Hepatocyte (in vitro differentiated cells): ENCODE results near the gene ARSI. TPM values are rescaled to one million over a fixed set of nuclear protein-coding genes. Genes with fewer than 3 reads are reported as not detected.

Source experiments
- DNase-seq: peaks from one replicate; pipeline ENCODE4 v3.0.0-alpha.2; 2016; ENCODE audit warnings: low spot score
- H2AFZ ChIP-seq: fragments of 200-600 bp; sonication (generic); 2 replicates; pipeline ENCODE4 v1.6.0; 2016; ENCODE audit warnings: antibody characterized with exemption, mild to moderate bottlenecking
- H3K27ac ChIP-seq: fragments of 200-600 bp; sonication (generic); 2 replicates; pipeline ENCODE4 v1.5.1; 2016; ENCODE audit warnings: mild to moderate bottlenecking
- H3K27me3 ChIP-seq: fragments of 200-600 bp; sonication (generic); 2 replicates; pipeline ENCODE4 v1.6.1; 2016
- H3K36me3 ChIP-seq: fragments of 200-600 bp; sonication (generic); replicated peaks from 2 replicates; pipeline ENCODE4 v1.5.1; 2016; ENCODE audit warnings: low read depth; ENCODE audit not compliant: insufficient read depth
- H3K4me1 ChIP-seq: fragments of 200-600 bp; sonication (generic); 2 replicates; pipeline ENCODE4 v1.5.1; 2016; ENCODE audit warnings: mild to moderate bottlenecking, moderate library complexity; ENCODE audit not compliant: insufficient read depth
- H3K4me2 ChIP-seq: fragments of 200-600 bp; sonication (generic); 2 replicates; pipeline ENCODE4 v1.6.0; 2016
- H3K4me3 ChIP-seq: fragments of 200-600 bp; sonication (generic); 2 replicates; pipeline ENCODE4 v1.5.1; 2016; ENCODE audit warnings: mild to moderate bottlenecking
- H3K79me2 ChIP-seq: fragments of 200-600 bp; sonication (generic); 2 replicates; pipeline ENCODE4 v1.6.0; 2017; ENCODE audit warnings: mild to moderate bottlenecking
- H3K9me2 ChIP-seq: fragments of 200-600 bp; sonication (generic); replicated peaks from 2 replicates; pipeline ENCODE4 v1.6.0; 2017; ENCODE audit warnings: mild to moderate bottlenecking; ENCODE audit not compliant: insufficient read depth
- H3K9me3 ChIP-seq: fragments of 200-600 bp; sonication (generic); 2 replicates; pipeline ENCODE4 v1.5.1; 2016; ENCODE audit warnings: low read depth, mild to moderate bottlenecking
- H4K20me1 ChIP-seq: fragments of 200-600 bp; sonication (generic); 2 replicates; pipeline ENCODE4 v1.6.0; 2016; ENCODE audit warnings: mild to moderate bottlenecking; ENCODE audit not compliant: insufficient read depth, poor library complexity, severe bottlenecking
- EZH2 ChIP-seq: fragments of 200-600 bp; sonication (generic); IDR thresholded peaks from 2 replicates; pipeline ENCODE4 v1.6.1; 2016; ENCODE audit warnings: antibody characterized with exemption, mild to moderate bottlenecking, borderline replicate concordance
- EZH2phosphoT487 ChIP-seq: fragments of 200-600 bp; sonication (generic); IDR thresholded peaks from one replicate; pipeline ENCODE4 v1.6.1; 2018; ENCODE audit warnings: antibody characterized with exemption, mild to moderate bottlenecking, low read depth, moderate library complexity; ENCODE audit not compliant: unreplicated experiment, severe bottlenecking
- WGBS: methylation state at CpG from one replicate; pipeline ENCODE4 v1.1.6; 2016; ENCODE audit warnings: low lambda C conversion rate; ENCODE audit errors: missing lambda C conversion rate; 5-methylcytosine and 5-hydroxymethylcytosine counted together
- polyA plus RNA-seq: library from polyadenylated mRNA; unstranded; fragments of >200 nt; fragmentation: Nextera tagmentation; extraction: Ambion mirVana; gene quantifications from 2 replicates; pipeline ENCODE4 v1.2.1, GENCODE V29; 2016
- total RNA-seq: library from RNA; depleted of rRNA; stranded (reverse); fragments of >200 nt; gene quantifications from 2 replicates; pipeline ENCODE4 v1.2.3, GENCODE V29; 2014
- TF ChIP-seq, protein P1 (sequence below): fragments of 200-600 bp; sonication (generic); IDR thresholded peaks from 2 replicates; pipeline ENCODE4 v1.5.1; 2016; ENCODE audit warnings: antibody characterized with exemption, mild to moderate bottlenecking; ENCODE audit not compliant: poor library complexity

The ARSI gene
- total and polyA plus RNA-seq, 2 experiments from 2014 or later = 27.1 to 27.9 TPM

GRCh38 chr5:150320044-150320613, 17.4 kb upstream of the ARSI start:
- Histone ChIP-seq H4K20me1 (no peaks in the 10 kb centered on the region), H3K36me3 (no peaks in the 10 kb centered on the region), H2AFZ (no peak overlapping the region), H3K27me3 (no peaks in the 10 kb centered on the region), H3K4me3 (no peak overlapping the region), H3K27ac (peak overlapping the region; percentile 85), H3K9me2 (no peaks in the 10 kb centered on the region), H3K9me3 (no peaks in the 10 kb centered on the region), H3K79me2 (no peaks in the 10 kb centered on the region), H3K4me2 (no peak overlapping the region), H3K4me1 (peaks cover 36% of the 10 kb centered on the region)
- peak; percentile 71 for DNase-seq
- WGBS = 59% methylated on average over 2 of the region's 2 CpGs
- TF ChIP-seq EZH2phosphoT487 (no peak), EZH2 (no peak)
- TF ChIP-seq, protein P1, sequence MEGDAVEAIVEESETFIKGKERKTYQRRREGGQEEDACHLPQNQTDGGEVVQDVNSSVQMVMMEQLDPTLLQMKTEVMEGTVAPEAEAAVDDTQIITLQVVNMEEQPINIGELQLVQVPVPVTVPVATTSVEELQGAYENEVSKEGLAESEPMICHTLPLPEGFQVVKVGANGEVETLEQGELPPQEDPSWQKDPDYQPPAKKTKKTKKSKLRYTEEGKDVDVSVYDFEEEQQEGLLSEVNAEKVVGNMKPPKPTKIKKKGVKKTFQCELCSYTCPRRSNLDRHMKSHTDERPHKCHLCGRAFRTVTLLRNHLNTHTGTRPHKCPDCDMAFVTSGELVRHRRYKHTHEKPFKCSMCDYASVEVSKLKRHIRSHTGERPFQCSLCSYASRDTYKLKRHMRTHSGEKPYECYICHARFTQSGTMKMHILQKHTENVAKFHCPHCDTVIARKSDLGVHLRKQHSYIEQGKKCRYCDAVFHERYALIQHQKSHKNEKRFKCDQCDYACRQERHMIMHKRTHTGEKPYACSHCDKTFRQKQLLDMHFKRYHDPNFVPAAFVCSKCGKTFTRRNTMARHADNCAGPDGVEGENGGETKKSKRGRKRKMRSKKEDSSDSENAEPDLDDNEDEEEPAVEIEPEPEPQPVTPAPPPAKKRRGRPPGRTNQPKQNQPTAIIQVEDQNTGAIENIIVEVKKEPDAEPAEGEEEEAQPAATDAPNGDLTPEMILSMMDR = no peak

DNA sequence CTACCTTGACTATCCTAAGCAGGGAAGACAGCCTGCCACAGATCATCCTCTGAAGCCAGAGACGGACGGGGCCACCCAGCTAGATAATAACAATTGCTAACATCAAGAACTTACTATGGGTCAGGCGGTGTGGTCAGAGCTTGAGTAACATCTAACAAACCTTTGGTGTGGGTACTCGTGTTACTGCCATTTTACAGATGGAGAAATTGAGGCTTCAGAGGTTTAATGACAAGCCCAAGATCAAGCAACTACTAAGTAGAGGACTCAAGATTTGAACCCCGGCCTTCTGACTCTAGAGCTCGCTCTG, 16.7 kb upstream of the ARSI start:
- Histone ChIP-seq H3K9me2 (no peaks in the 10 kb centered on the region), H3K27ac (peak overlapping the region; percentile 85), H3K27me3 (no peaks in the 10 kb centered on the region), H3K4me3 (no peak overlapping the region), H3K4me1 (peaks cover 36% of the 10 kb centered on the region), H4K20me1 (no peaks in the 10 kb centered on the region), H3K9me3 (no peaks in the 10 kb centered on the region), H2AFZ (no peak overlapping the region), H3K4me2 (no peak overlapping the region), H3K36me3 (no peaks in the 10 kb centered on the region), H3K79me2 (no peaks in the 10 kb centered on the region)
- TF ChIP-seq, protein P1 = no peak
- TF ChIP-seq EZH2phosphoT487 (no peak), EZH2 (no peak)
- DNase-seq = no peak
- WGBS = 84% methylated on average over 6 of the region's 6 CpGs

DNA sequence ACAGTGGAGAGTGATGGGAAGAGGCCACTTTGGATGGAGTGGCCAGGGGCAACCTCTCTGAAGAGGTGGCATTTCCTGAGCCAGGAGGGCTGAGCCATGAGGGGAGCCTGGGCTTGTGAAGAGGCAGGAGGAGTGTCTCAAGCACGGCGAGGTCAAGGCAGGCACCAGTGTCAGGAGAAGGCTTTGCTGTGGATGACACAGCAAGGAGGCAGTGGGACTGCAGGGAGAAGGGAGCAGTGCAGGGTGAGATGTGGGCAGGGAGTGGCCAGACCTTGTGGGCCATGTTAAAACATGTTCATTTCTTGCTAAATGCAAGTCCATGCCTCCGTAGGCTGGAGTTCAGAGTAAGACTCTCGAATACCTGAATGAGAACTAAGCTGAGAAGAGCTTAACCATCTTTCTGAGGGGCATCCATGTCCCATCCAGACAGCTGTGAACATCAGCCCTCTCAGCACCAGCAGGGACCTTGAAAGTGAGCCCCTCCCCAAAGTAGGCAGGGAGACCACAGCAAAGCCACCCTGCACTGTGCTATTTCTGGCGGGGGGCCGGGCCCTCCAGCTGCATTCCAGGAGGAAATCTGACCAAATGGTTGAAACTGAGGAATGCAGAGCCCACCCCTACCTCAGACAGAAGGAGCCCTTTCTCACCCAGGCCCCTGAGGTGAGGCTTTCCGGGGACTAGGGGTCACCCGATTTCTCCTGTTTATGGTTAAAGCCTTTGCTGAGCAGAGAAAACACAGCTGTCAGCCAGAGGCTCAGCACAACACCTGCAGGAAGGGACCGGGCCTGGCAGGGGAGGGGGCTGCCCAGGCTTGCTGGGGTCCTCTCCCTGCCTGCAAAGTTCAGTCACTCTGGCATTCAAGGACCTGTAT, 16.1 kb upstream of the ARSI start:
- Histone ChIP-seq H4K20me1 (no peaks in the 10 kb centered on the region), H2AFZ (no peak overlapping the region), H3K9me2 (no peaks in the 10 kb centered on the region), H3K79me2 (no peaks in the 10 kb centered on the region), H3K4me2 (no peak overlapping the region), H3K9me3 (no peaks in the 10 kb centered on the region), H3K4me3 (no peak overlapping the region), H3K27me3 (no peaks in the 10 kb centered on the region), H3K36me3 (no peaks in the 10 kb centered on the region), H3K4me1 (peaks cover 36% of the 10 kb centered on the region), H3K27ac (peak overlapping the region; percentile 85)
- 57% methylated on average over 9 of the region's 9 CpGs for WGBS
- DNase-seq = no peak
- TF ChIP-seq EZH2 (no peak), EZH2phosphoT487 (no peak)
- TF ChIP-seq, protein P1 = no peak
